Activated gamma-delta T cell (primary cell): ENCODE data around the gene AKR7A3.
"Not testable (repeated sequence)": the region's sequence is repeated elsewhere in the genome, so short reads cannot be mapped to it uniquely, and the experiment has no call there.

Source experiments
- DNase-seq: peaks from one replicate; lab custom pipeline; 2025; lab: John Stamatoyannopoulos, UW

The AKR7A3 gene

DNA sequence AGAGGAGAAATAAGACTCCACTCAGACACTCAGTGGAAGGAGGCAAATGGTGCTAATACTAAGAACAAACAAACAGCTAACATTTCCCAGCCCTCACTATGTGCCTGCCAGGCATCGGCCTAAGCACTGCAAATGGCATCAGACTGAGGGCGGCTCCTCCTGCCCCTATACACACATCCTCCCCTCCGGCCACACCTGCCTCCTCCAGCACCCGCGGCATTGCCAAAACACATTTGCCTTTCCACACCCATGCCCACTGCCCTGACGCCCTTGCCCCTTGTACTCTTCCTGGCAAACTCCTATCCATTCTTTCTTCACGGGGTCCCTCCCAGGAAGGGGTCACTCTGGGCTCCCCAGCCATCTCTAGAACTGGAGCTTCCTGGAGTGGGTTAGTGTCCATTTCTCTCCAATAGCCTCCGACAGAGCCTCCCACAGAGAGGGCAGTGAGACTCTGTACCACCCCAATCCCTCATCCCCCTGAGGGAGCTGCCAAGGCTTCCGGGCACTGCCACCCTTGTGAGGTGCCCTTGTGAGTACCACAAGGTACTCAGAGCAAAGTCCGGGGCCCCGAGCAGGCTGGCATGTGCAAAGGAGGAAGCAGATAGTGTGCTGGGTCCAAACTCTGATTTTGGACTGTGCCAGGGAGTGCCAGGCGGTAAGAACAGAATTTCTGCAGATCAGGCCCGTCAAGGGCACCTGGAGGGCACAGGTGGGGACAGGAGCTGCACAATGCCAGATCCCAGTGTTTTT, 959 bp downstream of the AKR7A3 start:
- no peak for DNase-seq

DNA sequence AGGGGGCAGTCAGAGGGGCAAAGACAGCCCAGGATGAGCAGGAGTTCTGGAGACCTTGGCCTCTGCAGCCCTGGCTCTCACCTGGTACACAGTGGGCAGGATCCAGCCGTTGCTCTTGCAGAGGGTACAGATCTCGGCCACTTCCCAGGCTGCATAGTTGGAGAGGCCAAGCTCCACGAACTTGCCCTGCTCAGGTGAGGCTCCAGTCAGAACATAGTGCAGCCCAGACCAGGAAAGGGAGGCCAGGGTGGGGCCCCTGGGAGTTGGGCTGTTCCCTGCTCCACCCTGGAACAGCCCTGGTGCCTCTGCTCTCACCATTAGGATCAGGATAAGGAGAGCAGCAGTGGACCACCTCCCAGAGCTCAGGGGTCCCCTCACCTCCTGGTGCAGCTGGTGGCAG, 2.8 kb downstream of the AKR7A3 start:
- not testable (repeated sequence) for DNase-seq

DNA sequence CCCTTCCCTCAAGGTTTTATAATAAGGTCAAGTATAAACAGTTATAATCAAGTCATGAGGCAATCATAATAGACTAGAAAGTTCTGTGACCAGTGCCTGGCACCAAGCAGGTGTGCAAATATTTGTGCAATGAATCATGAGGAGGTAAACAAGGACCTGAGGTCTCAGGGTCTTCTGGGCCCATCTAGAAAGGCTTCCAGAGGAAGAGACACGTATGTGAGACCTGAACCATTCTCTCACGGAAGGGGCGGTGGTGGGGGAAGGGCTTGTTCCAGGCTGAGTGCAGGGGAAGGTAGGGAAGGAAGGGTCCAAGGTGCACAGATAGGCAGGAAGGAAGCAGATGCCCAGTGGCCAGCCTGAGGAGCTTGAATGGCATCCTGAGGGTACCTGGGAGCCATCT, 3.2 kb downstream of the AKR7A3 start:
- DNase-seq, result not testable (repeated sequence)

DNA sequence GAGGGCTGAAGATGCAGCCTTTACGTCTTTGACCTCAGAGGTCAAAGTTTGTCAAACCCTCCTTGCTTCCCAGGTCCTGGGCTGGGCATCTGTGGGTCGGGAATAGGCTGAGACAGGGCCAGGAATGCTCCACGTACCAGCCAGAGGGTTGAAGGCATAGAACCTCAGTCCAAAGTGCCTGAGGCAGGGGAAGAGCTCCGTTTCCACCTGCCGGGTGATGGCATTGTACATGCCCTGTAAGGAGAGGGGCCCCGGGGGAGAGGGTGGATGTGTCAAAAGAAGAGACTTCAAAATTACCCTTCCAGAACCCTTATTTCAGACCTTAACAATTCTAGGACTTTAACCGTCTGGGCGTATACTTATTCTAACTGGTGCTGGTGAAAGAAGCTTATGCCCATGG, 3.7 kb downstream of the AKR7A3 start:
- DNase-seq, result no peak

DNA sequence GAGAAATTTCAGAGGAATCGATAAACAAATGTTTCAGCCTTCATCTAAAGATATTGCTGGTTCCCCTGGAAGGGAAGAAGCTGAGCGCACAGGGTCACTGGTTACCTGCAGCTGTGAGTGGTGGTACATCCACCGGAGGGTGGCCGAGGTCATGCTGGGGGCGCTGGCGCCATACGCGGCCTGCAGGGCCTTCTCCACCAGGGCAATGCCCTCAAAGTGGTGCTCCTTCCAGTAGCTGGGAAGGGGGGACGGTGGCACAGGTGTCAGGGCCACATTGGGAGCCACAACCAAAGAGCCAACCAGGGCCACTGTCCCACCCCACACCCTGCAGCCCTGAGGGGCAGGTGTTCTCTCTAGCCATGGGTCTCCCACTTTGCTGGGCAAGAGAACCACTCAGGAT, 4.7 kb downstream of the AKR7A3 start:
- DNase-seq, result no peak

DNA sequence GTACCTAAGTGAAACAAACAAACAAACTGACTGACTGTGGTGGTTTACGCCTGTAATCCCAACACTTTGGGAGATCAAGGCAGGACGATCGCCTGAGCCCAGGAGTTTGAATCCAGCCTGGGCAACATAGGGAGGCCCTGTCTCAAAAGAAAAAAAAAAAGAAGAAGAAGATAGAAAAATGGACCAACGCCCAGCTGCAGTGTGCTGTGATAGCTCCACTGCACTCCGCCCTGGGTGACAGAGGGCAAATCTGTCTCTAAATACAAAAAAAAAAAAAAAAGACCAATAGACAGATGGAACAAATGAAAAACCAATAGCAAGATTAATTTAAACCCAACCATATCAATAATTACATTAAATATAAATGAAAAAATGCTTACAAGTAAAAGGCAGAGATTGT, 13.9 kb downstream of the AKR7A3 start:
- DNase-seq, result no peak

DNA sequence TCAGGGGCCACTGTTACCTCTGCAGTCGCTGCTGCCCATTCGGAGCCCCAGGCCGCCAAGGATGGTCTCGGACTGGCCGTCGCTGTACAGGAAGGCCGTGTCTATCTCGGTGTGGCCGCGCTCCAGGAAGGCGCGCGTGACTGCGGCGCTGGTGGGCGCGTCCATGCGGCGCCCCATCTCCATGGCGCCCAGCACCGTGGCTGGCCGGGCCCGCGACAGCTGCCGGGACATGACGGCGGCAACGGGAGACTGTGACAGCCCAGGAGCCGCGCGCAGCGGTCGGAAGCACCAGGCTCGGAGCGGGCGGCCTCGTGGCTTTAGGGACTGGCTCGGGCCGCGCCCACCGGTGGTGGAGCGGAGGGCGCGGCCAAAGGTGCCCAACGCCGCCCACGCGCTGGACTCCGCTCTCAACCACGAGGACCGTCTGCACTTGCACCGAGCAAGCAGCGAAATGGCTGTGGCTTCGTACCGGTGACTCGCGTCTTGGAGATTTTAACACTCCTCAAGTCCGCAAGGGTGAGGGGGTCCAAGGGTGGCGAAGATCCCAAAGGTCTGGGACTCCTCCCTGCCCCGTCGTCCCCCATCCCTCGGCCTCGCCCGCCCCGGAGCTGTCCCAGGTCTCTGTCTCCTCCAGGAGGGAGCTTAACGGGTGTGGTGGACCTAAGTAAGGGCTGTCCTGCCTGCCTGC, 14.6 kb downstream of the AKR7A3 start:
- not testable (repeated sequence) for DNase-seq

DNA sequence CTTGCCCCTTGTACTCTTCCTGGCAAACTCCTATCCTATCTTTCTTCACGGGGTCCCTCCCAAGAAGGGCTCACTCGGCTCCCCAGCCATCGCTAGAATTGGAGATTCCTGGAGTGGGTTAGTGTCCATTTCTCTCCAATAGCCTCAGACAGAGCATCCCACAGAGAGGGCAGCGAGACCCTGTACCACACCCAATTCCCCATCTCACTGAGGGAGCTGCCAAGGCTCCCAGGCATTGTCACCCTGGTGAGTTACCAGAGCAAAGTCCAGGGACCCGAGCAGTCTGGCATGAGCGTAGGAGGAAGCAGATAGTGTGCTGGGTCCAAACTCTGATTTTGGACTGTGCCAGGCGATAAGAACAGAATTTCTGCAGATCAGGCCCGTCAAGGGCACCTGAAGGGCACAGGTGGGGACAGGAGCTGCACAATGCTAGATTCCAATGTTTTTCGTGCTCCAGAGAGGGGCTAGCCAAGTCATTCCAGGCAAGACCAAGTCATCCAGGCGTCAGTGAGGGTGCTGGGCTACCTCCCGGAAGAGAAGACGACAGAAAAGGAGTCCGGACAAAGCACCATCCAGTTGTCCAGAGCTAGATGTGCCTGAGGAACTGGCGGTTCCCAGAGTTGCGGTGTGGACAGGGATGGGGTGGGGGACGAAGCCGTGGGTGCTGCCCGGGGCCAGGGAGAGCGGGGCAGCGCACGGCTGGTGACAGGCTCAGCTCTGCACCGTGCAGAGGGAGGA, 15.3 kb downstream of the AKR7A3 start:
- no peak for DNase-seq

DNA sequence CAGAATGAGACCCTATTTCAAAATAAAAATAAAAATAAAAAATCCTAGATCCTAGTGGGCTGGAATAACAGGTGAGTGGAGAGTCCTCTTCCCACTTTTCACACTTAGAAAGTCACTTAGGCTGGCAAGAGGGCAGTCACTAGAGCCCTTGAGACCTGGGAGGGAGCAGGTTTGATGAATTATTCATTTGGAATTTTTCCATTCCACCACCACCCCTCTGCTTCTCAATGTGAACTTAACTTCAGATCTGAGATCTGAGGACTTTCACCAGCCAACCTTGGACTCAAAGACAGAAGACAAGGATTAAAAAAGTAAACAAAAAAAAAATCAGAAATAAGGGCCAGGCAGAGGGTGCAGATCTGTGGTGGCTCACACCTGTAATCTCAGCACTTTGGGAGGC, 16.5 kb downstream of the AKR7A3 start:
- DNase-seq, result no peak

DNA sequence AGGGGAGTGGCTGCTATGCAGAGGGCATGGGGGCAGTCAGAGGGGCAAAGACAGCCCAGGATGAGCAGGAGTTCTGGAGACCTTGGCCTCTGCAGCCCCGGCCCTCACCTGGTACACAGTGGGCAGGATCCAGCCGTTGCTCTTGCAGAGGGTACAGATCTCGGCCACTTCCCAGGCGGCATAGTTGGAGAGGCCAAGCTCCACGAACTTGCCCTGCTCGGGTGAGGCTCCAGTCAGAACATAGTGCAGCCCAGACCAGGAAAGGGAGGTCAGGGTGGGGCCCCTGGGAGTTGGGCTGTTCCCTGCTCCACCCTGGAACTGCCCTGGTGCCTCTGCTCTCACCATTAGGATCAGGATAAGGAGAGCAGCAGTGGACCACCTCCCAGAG, 18.2 kb downstream of the AKR7A3 start:
- DNase-seq, result not testable (repeated sequence)

DNA sequence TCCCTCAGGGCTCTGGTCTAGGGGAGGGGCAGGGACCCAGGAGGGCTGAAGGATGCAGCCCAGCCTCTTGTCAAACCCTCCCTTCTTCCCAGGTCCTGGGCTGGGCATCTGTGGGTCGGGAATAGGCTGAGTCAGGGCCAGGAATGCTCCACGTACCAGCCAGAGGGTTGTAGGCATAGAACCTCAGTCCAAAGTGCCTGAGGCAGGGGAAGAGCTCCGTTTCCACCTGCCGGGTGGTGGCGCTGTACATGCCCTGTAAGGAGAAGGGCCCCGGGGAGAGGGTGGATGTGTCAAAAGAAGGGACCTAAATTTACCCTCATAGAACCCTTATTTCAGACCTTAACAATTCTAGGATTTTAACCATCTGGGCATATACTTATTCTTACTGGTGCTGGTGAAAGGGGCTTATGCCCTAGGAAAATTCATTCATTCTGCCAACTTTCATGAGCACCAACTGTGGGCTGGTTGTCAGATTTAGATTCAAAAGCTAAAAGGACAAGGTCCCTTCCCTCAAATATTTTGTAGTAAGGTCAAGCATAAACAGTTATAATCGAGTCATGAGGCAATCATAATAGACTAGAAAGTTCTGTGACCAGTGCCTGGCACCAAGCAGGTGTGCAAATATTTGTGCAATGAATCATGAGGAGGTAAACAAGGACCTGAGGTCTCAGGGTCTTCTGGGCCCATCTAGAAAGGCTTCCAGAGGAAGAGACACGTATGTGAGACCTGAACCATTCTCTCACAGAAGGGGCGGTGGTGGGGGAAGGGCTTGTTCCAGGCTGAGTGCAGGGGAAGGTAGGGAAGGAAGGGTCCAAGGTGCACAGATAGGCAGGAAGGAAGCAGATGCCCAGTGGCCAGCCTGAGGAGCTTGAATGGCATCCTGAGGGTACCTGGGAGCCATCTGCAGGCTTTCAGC, 18.9 kb downstream of the AKR7A3 start:
- DNase-seq, result not testable (repeated sequence)

DNA sequence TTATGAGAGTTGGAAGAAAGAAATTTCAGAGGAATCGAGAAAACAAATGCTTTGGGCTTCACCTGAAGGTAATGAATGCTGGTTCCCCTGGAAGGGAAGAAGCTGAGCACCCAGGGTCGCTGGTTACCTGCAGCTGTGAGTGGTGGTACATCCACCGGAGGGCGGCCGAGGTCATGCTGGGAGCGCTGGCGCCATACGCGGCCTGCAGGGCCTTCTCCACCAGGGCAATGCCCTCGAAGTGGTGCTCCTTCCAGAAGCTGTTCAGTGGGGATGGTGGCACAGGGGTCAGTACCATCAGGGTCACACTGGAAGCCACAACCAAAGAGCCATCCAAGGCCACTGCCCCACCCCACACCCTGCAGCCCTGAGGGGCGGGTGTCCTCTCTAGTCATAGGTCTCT, 20.1 kb downstream of the AKR7A3 start:
- DNase-seq, result no peak

DNA sequence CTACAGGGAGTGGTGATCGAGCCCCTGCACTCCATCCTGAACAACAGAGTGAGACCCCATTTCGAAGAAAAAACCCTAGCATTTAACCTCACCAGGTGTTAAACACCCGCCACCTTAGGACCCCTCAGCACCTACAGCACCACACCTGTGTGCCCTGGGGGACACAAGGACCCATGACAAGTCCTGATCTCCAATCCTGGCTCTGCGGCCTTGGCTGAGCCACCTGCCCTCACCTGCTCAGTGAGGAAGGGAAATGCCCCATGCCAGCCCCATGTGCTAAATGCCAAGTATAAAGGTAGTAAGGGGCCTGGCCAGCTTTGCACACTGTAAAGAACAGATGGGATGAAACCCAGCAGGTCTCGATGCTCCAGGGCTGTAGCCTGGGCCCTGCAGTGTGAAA, 25.8 kb downstream of the AKR7A3 start:
- no peak for DNase-seq

DNA sequence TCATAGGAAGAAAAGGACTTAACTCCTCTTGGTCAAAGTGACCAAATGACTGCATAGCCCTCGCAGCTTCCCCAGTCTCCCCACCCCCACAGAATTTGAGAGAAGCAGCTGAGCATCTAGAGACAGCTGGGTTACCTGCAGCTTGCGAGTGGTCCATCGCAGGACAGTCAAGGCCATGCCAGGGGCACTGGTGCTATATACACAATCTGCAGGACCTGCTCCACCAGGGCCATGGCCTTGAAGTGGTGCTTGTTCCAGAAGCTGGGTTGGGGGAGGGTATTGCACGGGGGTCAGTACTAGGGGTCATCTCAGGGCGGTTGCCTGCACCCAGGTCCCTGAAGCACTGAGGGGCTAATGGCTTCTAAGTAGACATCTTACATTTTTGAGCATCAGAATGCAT, 26.5 kb downstream of the AKR7A3 start:
- DNase-seq, result no peak

DNA sequence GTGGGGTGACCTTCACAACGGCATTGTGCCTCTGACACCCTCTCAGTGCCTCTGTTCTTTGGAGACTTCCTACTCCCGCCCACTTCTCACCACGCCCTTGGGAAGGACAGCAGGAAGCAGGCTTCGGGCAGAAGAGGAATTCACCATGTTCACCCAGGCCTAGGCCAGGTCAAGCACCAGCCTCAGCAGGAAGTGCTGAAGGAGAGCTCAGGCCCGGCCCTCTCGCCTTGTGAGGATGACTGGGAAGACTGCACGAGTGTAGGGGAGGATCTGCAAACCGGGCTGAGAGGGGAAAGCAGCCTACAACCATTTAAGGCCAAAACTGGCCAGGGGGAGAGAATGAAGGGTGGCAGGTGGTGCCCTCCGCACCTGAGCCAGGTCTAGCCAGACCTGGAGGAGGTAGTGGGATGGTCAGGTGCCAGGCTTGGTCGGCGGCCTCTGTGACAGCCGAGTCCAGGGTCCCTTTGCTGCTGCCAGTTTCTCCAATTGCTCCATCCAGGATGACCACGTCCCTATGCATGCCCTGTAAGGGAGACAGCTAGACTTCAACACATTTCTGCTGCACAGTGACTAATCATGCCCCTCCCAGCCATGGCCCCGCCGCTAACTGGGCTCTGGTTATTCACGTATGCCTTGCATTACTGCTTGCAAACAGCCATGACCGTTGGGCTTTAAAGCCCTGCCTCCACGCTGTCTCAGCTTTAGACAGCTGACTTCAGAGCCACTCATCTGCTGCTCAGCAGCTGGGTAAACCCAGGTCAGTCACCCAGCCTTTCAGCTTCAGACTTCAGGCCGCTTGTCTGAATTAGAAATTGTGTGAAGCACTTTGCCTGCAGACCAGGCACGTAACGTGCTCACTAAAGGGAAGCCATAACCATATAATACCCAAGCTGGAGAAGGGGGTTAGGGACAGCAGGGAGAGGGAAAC, 28.1 kb downstream of the AKR7A3 start:
- DNase-seq, result no peak

DNA sequence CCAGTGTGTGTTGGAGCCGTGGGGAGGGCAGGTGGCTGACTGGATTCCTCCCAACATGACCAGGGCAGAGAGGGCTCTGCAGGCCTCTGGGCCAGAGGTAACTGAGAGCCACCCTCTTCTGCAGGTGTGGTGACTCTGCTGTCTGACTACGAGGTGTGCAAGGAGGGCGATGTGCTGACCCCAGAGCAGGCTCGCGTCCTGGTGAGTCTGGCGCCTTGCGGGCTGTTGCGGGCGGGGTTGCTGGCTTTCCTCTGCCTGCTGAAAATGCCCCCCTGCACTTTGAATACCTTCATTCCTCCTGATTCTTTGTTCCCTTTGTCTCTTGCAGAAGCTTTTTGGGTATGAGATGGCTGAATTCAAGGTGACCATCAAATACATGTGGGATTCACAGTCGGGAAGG, 30.2 kb downstream of the AKR7A3 start:
- DNase-seq, result no peak

DNA sequence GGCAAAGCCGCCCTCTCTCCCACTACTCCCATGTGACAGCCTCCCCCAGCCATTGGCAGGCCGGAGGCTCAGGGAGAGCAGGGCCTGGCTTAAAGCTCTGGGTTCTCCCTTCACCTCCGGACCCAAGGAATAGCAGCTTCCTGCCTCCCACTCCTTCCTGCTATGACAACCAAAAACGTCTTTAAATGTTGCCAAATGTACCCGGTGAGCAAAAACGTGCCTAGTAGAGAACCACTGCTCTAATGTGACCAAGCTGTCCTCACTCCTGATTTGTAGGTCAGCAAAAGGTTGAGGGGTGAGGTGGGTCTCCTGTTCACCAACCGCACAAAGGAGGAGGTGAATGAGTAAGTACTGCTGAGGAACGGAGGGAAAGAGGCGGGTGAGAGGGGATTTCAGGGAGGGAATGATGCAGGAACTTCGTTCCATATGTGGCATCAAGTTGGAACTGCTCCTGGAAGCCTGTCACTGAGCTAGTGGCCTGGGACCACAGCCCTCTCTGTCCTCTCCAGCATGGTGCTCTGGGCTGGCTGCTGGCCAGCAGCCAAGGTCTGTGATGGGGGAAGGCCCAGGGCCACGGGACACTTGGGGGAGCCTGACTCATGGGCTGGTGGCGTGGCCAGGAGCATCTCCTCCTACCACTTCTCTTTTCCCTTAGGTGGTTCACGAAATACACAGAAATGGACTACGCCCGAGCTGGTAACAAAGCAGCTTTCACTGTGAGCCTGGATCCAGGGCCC, 31.2 kb downstream of the AKR7A3 start:
- DNase-seq, result no peak

DNA sequence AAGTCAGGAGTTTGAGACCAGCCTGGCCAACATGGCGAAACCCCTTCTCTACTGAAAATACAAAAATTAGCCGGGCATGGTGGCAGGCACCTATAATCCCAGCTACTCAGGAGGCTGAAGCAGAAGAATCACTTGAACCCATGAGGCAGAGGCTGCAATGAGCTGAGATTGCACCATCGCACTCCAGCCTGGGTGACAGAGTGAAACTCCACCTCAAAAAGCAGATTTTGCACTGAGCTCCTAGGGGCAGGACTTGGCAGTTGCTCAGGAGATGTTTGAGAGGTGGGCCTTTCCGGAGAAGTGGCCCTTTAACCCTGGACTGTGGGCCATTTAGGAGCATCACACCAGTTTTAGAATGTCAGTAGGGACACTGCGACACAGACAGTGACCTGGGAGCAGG, 32.3 kb downstream of the AKR7A3 start:
- not testable (repeated sequence) for DNase-seq

DNA sequence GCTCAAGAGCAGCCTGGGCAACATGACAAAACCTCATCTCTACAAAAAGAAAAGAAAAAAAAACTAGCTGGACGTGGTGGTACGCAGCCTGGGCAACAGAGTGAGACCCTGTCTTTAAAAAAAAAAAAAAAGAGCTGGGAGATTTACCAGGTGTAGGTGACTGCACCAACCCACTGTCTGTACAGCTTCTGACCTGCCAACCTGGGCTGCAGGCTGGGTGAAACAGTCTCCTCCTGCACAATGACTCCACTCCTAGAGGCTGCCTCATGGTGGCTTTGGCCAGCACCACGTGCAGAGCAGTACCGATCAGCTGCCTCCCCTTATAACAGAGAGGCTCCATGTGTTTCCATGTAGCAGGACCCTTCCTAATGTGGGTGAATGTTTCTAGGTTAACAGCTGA, 33.3 kb downstream of the AKR7A3 start:
- DNase-seq, result no peak

DNA sequence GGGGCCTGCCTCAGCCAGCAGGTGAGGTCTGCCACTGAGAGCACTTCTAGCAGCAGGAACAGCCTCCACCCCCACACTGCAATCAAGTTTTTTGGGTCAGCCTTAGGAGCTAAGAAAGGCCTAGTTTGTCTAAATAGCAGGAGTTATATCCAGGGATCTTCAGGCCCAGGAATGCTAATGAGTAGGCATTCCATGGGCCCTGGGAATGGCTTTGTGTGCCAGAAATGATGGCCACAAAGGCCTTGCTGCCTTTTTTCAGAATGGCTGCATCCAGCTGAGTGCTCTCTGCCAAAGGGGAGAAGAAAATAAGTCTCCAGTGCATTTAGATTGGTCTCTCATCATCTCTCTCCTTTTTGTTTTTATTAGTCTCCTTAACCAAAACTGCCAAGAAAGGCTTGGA, 34.2 kb downstream of the AKR7A3 start:
- no peak for DNase-seq
